Measurements from ENCODE around the gene AP1G1. TPM values are rescaled to one million over a fixed set of nuclear protein-coding genes. Genes with fewer than 3 reads are reported as not detected.
A peak's percentile ranks its signal among the peaks of the same experiment; 100 is the strongest.
"Not testable (repeated sequence)": the region's sequence is repeated elsewhere in the genome, so short reads cannot be mapped to it uniquely, and the experiment has no call there.

Gene AP1G1
- polyA plus RNA-seq, 1 of the 3 experiments (the other 2 are of a cell fraction) = 23.8 TPM

DNA sequence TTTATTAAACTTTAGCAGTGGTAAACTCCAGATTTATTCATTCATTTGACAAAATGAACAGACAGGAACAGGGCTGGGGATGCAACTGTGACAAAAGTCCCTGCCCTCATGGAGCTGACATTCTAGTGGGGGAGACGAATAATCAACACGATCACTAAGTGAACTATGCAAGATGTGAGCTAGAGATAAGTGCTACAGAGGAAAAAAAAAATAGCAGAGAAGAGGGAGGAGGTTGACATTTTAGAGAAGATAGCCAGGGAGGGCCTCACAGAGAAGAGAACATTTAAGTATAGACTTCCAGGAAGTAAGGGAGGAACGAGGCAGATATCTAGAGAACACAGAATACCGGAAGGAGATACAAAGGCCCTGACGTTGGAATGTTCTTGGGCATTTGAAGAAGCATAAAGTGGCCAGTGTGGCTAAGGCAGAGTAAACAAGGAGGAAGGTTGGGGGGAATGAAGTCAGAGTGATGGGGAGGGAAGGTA lies 17.9 kb upstream of the AP1G1 start:
- H3K27me3 ChIP-seq (ENCODE audit: insufficient read depth) = no peaks in the 10 kb centered on the region
- TF ChIP-seq, protein P1, sequence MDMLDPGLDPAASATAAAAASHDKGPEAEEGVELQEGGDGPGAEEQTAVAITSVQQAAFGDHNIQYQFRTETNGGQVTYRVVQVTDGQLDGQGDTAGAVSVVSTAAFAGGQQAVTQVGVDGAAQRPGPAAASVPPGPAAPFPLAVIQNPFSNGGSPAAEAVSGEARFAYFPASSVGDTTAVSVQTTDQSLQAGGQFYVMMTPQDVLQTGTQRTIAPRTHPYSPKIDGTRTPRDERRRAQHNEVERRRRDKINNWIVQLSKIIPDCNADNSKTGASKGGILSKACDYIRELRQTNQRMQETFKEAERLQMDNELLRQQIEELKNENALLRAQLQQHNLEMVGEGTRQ (IDR thresholded peaks at IDR 0.05; ENCODE audit: borderline replicate concordance, low read depth, low read length) = no peak
- TF ChIP-seq POLR2AphosphoS5 (IDR thresholded peaks at IDR 0.05; ENCODE audit: low read depth, low read length) (no peak), TAF1 (IDR thresholded peaks at IDR 0.05; ENCODE audit: borderline replicate concordance, low read depth, low read length) (no peak), CHD2 (IDR thresholded peaks at IDR 0.05; ENCODE audit: low read length, partially characterized antibody) (no peak), RCOR1 (IDR thresholded peaks at IDR 0.05; ENCODE audit: low read length) (no peak), RXRA (IDR thresholded peaks at IDR 0.05; ENCODE audit: borderline replicate concordance, low read depth) (no peak), FOXJ3 (CRISPR knock-in tag; IDR thresholded peaks at IDR 0.05) (no peak)
- TF ChIP-seq, protein P2, sequence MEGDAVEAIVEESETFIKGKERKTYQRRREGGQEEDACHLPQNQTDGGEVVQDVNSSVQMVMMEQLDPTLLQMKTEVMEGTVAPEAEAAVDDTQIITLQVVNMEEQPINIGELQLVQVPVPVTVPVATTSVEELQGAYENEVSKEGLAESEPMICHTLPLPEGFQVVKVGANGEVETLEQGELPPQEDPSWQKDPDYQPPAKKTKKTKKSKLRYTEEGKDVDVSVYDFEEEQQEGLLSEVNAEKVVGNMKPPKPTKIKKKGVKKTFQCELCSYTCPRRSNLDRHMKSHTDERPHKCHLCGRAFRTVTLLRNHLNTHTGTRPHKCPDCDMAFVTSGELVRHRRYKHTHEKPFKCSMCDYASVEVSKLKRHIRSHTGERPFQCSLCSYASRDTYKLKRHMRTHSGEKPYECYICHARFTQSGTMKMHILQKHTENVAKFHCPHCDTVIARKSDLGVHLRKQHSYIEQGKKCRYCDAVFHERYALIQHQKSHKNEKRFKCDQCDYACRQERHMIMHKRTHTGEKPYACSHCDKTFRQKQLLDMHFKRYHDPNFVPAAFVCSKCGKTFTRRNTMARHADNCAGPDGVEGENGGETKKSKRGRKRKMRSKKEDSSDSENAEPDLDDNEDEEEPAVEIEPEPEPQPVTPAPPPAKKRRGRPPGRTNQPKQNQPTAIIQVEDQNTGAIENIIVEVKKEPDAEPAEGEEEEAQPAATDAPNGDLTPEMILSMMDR (IDR thresholded peaks at IDR 0.05) = no peak
- TF ChIP-seq, protein P3, sequence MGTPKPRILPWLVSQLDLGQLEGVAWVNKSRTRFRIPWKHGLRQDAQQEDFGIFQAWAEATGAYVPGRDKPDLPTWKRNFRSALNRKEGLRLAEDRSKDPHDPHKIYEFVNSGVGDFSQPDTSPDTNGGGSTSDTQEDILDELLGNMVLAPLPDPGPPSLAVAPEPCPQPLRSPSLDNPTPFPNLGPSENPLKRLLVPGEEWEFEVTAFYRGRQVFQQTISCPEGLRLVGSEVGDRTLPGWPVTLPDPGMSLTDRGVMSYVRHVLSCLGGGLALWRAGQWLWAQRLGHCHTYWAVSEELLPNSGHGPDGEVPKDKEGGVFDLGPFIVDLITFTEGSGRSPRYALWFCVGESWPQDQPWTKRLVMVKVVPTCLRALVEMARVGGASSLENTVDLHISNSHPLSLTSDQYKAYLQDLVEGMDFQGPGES (IDR thresholded peaks at IDR 0.05; ENCODE audit: low read depth, low read length) = no peak
- H4K20me1 ChIP-seq (ENCODE audit: insufficient read depth) = no peaks in the 10 kb centered on the region
- no peak for DNase-seq
- no peaks in the 10 kb centered on the region for H3K9me3 ChIP-seq
- POLR2A ChIA-PET = no interaction called here
- H3K4me2 ChIP-seq = no peak overlapping the region
- H3K4me3 ChIP-seq (ENCODE audit: low read depth in 2 of 2, low read length in 1 of 2) = no peak overlapping the region
- no peaks in the 10 kb centered on the region for H3K36me3 ChIP-seq (replicated peaks in 1 of 2; ENCODE audit: control insufficient read depth in 1 of 2, insufficient read depth in 2 of 2, low read length in 1 of 2)
- no peaks in the 10 kb centered on the region for H3K79me2 ChIP-seq (ENCODE audit: insufficient read depth)
- no peak overlapping the region for H3K9ac ChIP-seq
- CTCF ChIA-PET = no interaction called here
- no peak overlapping the region for H2AFZ ChIP-seq (ENCODE audit: low read depth)
- H3F3A ChIP-seq (replicated peaks; ENCODE audit: insufficient read depth) = no peaks in the 10 kb centered on the region
- WGBS (ENCODE audit: low lambda C conversion rate) = 70% methylated on average over 5 of the region's 5 CpGs
- no peaks in the 10 kb centered on the region for H3K4me1 ChIP-seq (ENCODE audit: control insufficient read depth in 1 of 2, insufficient read depth in 2 of 2, low read depth in 1 of 2, low read length in 1 of 2)
- no peaks in the 10 kb centered on the region for H3K9me2 ChIP-seq
- H3K27ac ChIP-seq (ENCODE audit: low read depth in 2 of 2, low read length in 1 of 2) = no peak overlapping the region

DNA sequence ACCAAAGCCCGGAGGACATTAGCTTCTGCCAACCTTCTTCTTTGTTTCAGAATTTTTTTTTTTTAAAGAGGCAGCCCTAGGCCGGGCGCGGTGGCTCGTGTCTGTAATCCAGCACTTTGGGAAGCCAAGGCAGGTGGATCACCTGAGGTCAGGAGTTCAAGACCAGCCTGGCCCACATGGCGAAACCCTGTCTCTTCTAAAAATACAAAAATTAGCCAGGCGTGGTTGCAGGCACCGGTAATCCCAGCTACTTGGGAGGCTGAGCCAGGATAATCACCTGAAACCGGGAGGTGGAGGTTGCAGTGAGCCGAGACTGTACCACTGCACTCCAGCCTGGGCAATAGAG lies 8.5 kb upstream of the AP1G1 start:
- Histone ChIP-seq H3K27ac (ENCODE audit: low read depth in 2 of 2, low read length in 1 of 2) (peak overlapping the region; percentile 23 to 96; a peak in 3 of 4 replicates), H3K9ac (peak overlapping the region; percentile 60; the same call in 1 of the 2 replicates), H2AFZ (ENCODE audit: low read depth) (peak overlapping the region; percentile 84; the same call in 1 of the 2 replicates), H3K4me2 (peak overlapping the region; percentile 64), H3F3A (replicated peaks; ENCODE audit: insufficient read depth) (peaks cover 29% of the 10 kb centered on the region), H3K4me3 (ENCODE audit: low read depth in 2 of 2, low read length in 1 of 2) (peak overlapping the region in 1 of 2 experiments; percentile 4; a peak in 1 of 4 replicates)
- H3K9me2 ChIP-seq; DNase-seq; H3K4me1 ChIP-seq (ENCODE audit: control insufficient read depth in 1 of 2, insufficient read depth in 2 of 2, low read depth in 1 of 2, low read length in 1 of 2); POLR2A ChIA-PET; H4K20me1 ChIP-seq (ENCODE audit: insufficient read depth); H3K79me2 ChIP-seq (ENCODE audit: insufficient read depth); CTCF ChIA-PET; H3K36me3 ChIP-seq (replicated peaks in 1 of 2; ENCODE audit: control insufficient read depth in 1 of 2, insufficient read depth in 2 of 2, low read length in 1 of 2); H3K9me3 ChIP-seq; H3K27me3 ChIP-seq (ENCODE audit: insufficient read depth): not testable (repeated sequence)
- 80% methylated on average over 8 of the region's 10 CpGs for WGBS (ENCODE audit: low lambda C conversion rate)

All from SK-N-SH (cell line).